K562 (cell line): ENCODE data around the gene CD151. TPM values are rescaled to one million over a fixed set of nuclear protein-coding genes. Genes with fewer than 3 reads are reported as not detected.

Experiments
- ATAC-seq: fragments of 200-7000 bp; cut with Tn5 transposase; 3 replicates; pipeline ENCODE4 v1.9.1; 2020; ENCODE audit warnings: moderate library complexity
- BruUV-seq: library from RNA; stranded (reverse); fragments of 400-500 nt; replicated peaks from 2 replicates; lab custom pipeline; 2021; lab: Mats Ljungman, UMichigan
- CTCF ChIA-PET: fragments of 300-600 bp; formaldehyde crosslinking; extraction: SDS; loops from one replicate; lab custom pipeline; 2021; ENCODE audit warnings: low intra/inter-chr PET ratio; lab: Yijun Ruan, JAX
- POLR2A ChIA-PET: fragments of 300-600, 350-650 bp; sonication (Branson Sonifier 250); formaldehyde crosslinking; extraction: SDS; loops from one replicate; lab custom pipeline; 2021; ENCODE audit warnings: antibody characterized with exemption, inconsistent platforms; lab: Yijun Ruan, JAX
- DNase-seq, 4 experiments: peaks; one replicate each; pipeline versions ENCODE4 v3.0.0 to v3.0.0-alpha.2; 2011 to 2018; ENCODE audit warnings: low spot score in 3 of 4, mixed read lengths in 3 of 4; ENCODE audit errors: extremely low read depth in 1 of 4
- FAIRE-seq: peaks from 2 replicates; lab custom pipeline; 2011; peaks lifted over from hg19 to GRCh38; lab: Jason Lieb, UNC
- H2AFZ ChIP-seq: 2 replicates; pipeline ENCODE4 v1.6.0; 2011; ENCODE audit warnings: low read depth, low read length, control low read depth, inconsistent platforms
- H3K27ac ChIP-seq: fragments of 200-600 bp; 3 replicates; pipeline ENCODE4 v1.8.0; 2011; ENCODE audit warnings: low read depth, mild to moderate bottlenecking, control low read depth, inconsistent platforms, low read length, moderate library complexity, mixed read lengths; ENCODE audit errors: extremely low read depth
- H3K27me3 ChIP-seq, 2 experiments: fragments of 300-600 bp in 1 of 2; 2 replicates in 1 of 2; 3 replicates in 1 of 2; pipeline versions ENCODE4 v1.6.0 to v1.8.0; 2011; ENCODE audit warnings: inconsistent platforms in 2 of 2, low read length in 2 of 2, mild to moderate bottlenecking in 1 of 2, mixed read lengths in 1 of 2, moderate library complexity in 1 of 2; ENCODE audit not compliant: control insufficient read depth in 2 of 2, insufficient read depth in 2 of 2
- H3K36me3 ChIP-seq: fragments of 300-600 bp; 3 replicates; pipeline ENCODE4 v1.8.0; 2011; ENCODE audit warnings: mild to moderate bottlenecking, low read length, inconsistent platforms; ENCODE audit not compliant: control insufficient read depth, insufficient read depth
- H3K4me1 ChIP-seq, 2 experiments: fragments of 200-600 bp in 1 of 2; replicated peaks in 1 of 2; 2 replicates in 1 of 2; 3 replicates in 1 of 2; pipeline versions ENCODE4 v1.5.1 to v1.8.0; 2011; ENCODE audit warnings: inconsistent platforms in 2 of 2, low read length in 2 of 2, mild to moderate bottlenecking in 1 of 2, mixed read lengths in 1 of 2, moderate library complexity in 1 of 2; ENCODE audit not compliant: control insufficient read depth in 2 of 2, insufficient read depth in 2 of 2
- H3K4me2 ChIP-seq: 2 replicates; pipeline ENCODE4 v1.6.1; 2011; ENCODE audit warnings: low read length, control low read depth, inconsistent platforms, mixed read lengths; ENCODE audit not compliant: insufficient read depth
- H3K4me3 ChIP-seq: fragments of 200-600 bp; sonication (generic), shearing (Covaris generic); 2 replicates; pipeline ENCODE4 v1.5.1; 2016; ENCODE audit warnings: control low read depth, inconsistent platforms
- H3K79me2 ChIP-seq: fragments of 200-600 bp; 3 replicates; pipeline ENCODE4 v1.8.0; 2011; ENCODE audit warnings: low read length, inconsistent platforms; ENCODE audit not compliant: control insufficient read depth, insufficient read depth
- H3K9ac ChIP-seq, 2 experiments: 2 replicates each; pipeline versions ENCODE4 v1.6.0 to v1.6.1; 2011; ENCODE audit warnings: low read depth in 2 of 2, low read length in 2 of 2, control low read depth in 1 of 2, inconsistent platforms in 1 of 2, mild to moderate bottlenecking in 1 of 2, mixed read lengths in 1 of 2; ENCODE audit not compliant: insufficient read depth in 1 of 2
- H3K9me1 ChIP-seq: one replicate; pipeline ENCODE4 v1.6.0; 2011; ENCODE audit warnings: inconsistent platforms, mild to moderate bottlenecking, low read length, moderate library complexity; ENCODE audit not compliant: control insufficient read depth, insufficient read depth
- H3K9me3 ChIP-seq: replicated peaks from 2 replicates; pipeline ENCODE4 v1.5.1; 2011; ENCODE audit warnings: low read depth, low read length, inconsistent platforms; ENCODE audit not compliant: control insufficient read depth, insufficient read depth
- H4K20me1 ChIP-seq: replicated peaks from 2 replicates; pipeline ENCODE4 v1.6.1; 2011; ENCODE audit warnings: low read length, inconsistent platforms, mixed read lengths; ENCODE audit not compliant: control insufficient read depth, insufficient read depth
- BCOR ChIP-seq: fragments of 450-650 bp; IDR thresholded peaks from 2 replicates; pipeline ENCODE4 v1.6.1; 2016
- MAZ ChIP-seq, 2 experiments: fragments of 450-650 bp in 1 of 2; sonication (generic) in 1 of 2; formaldehyde crosslinking; IDR thresholded peaks in 1 of 2; conservative IDR thresholded peaks in 1 of 2; 2 replicates each; pipeline versions ENCODE4 v1.4.0 to v1.5.0; 2020; ENCODE audit warnings: mild to moderate bottlenecking in 1 of 2, missing genetic modification reagents in 1 of 2
- PHF21A ChIP-seq: fragments of 450-650 bp; IDR thresholded peaks from 2 replicates; pipeline ENCODE4 v1.6.1; 2017; ENCODE audit warnings: low read depth, borderline replicate concordance
- TARDBP ChIP-seq: fragments of 450-650 bp; IDR thresholded peaks from 2 replicates; pipeline ENCODE4 v1.6.1; 2016
- WGBS: fragments of 100-300 bp; shearing (Covaris generic); methylation state at CpG from one replicate; pipeline ENCODE4 v1.1.6; 2016; ENCODE audit warnings: low coverage, mixed read lengths; ENCODE audit not compliant: insufficient coverage; ENCODE audit errors: missing lambda C conversion rate; 5-methylcytosine and 5-hydroxymethylcytosine counted together
- in situ Hi-C: fragments of 300-500 bp; cut with MboI; formaldehyde crosslinking; loops from 4 replicates; pipeline ENCODE4 v1.15.0; 2018; ENCODE audit warnings: inconsistent platforms, mixed read lengths
- intact Hi-C: fragments of 100-400 bp; cut with micrococcal nuclease; formaldehyde crosslinking; loops from 2 replicates; pipeline ENCODE4 v1.14.2; 2022
- polyA plus RNA-seq, 8 experiments: library from polyadenylated mRNA; depleted of rRNA in 4 of 8; stranded (reverse) in 5 of 8; unstranded in 3 of 8; fragments of >200 nt; fragmentation: Nextera tagmentation in 2 of 8; fragmentation: Illumina TruSeq in 1 of 8; extraction: Ambion mirVana in 2 of 8; extraction: Trizol in 1 of 8; gene quantifications; 2 replicates each; pipeline versions ENCODE4 v1.2.1 to v1.2.3, GENCODE V29; 2011 to 2014; ENCODE audit warnings: inconsistent platforms in 1 of 8, missing spikeins in 1 of 8
- total RNA-seq, 7 experiments: library from RNA; depleted of rRNA in 6 of 7; stranded (reverse); fragments of >200 nt in 6 of 7; fragmentation: Illumina TruSeq in 2 of 7; extraction: Trizol in 2 of 7; gene quantifications; 2 replicates each; pipeline versions ENCODE4 v1.2.1 to v1.2.3, GENCODE V29; 2011 to 2021; ENCODE audit warnings: low replicate concordance in 1 of 7

Gene CD151
- total and polyA plus RNA-seq, 9 of the 15 experiments (the other 6 are each of a cell fraction or from before 2014, with no cell fraction given): 2.3 to 187 (median 140) TPM

GRCh38 chr11:853682-854448 lies 21.1 kb downstream of the CD151 start:
- no peak overlapping the region for H2AFZ ChIP-seq
- BruUV-seq: no TSS peak
- peaks cover 8% of the 10 kb centered on the region for H4K20me1 ChIP-seq
- no peak overlapping the region for H3K4me2 ChIP-seq
- FAIRE-seq: no peak
- ChIA-PET CTCF (interaction anchor here (0.6 kb wide), 1 partner anchor 197 kb away, joined by 3 read pairs; no protein-coding TSS in a partner anchor), POLR2A (interaction anchor here (0.7 kb wide), 2 partner anchors 249 to 278 kb away, joined by 3 read pairs; no protein-coding TSS in a partner anchor)
- no peak for ATAC-seq
- no peak for DNase-seq
- H3K36me3 ChIP-seq: no peaks in the 10 kb centered on the region
- intact Hi-C loops (no loop called here), in situ Hi-C loops (no loop called here)
- no peaks in the 10 kb centered on the region for H3K9me1 ChIP-seq
- H3K4me1 ChIP-seq: peaks cover 0 to 84% of the 10 kb centered on the region in 2 experiments; a peak in 2 of 5 replicates
- H3K9ac ChIP-seq: peak overlapping the region in 1 of 2 experiments; percentile 36; a peak in 1 of 4 replicates
- TF ChIP-seq MAZ (CRISPR knock-in tag; conservative IDR thresholded peaks at IDR 0.05 in 1 of 2, IDR thresholded peaks at IDR 0.05 in 1 of 2) (no peak), PHF21A (no peak), TARDBP (no peak), BCOR (no peak)
- H3K9me3 ChIP-seq: no peaks in the 10 kb centered on the region
- no peaks in the 10 kb centered on the region for H3K79me2 ChIP-seq
- no peak overlapping the region for H3K27ac ChIP-seq
- H3K4me3 ChIP-seq: no peak overlapping the region
- H3K27me3 ChIP-seq: no peaks in the 10 kb centered on the region
- WGBS: 76% methylated on average over 5 of the region's 27 CpGs
